Measurements from ENCODE around the gene KIF6. TPM values are rescaled to one million over a fixed set of nuclear protein-coding genes. Genes with fewer than 3 reads are reported as not detected.
A peak's percentile ranks its signal among the peaks of the same experiment; 100 is the strongest.

Gene KIF6
- total RNA-seq, 2 experiments from 2014 or later, result not detected

GRCh38 chr6:39350723-39351505, 374.3 kb downstream of the KIF6 start:
- H3K27ac Mint-ChIP-seq, result no peak overlapping the region
- no peak overlapping the region for H3K4me3 Mint-ChIP-seq
- no peaks in the 10 kb centered on the region for H3K27me3 Mint-ChIP-seq
- H3K9me3 Mint-ChIP-seq, result no peaks in the 10 kb centered on the region
- CTCF ChIA-PET, result interaction anchor here (0.6 kb wide), 1 partner anchor 42 kb away, joined by 4 read pairs; no protein-coding TSS in a partner anchor
- DNase-seq, result no peak
- H3K36me3 Mint-ChIP-seq (ENCODE audit: low read depth), result no peaks in the 10 kb centered on the region
- POLR2A ChIA-PET, result no interaction called here
- no peaks in the 10 kb centered on the region for H3K4me1 Mint-ChIP-seq

- ChIA-PET CTCF (no interaction called here), POLR2A (no interaction called here)
- peaks cover 2% of the 10 kb centered on the region for H3K27me3 Mint-ChIP-seq
- H3K9me3 Mint-ChIP-seq, result no peaks in the 10 kb centered on the region
- DNase-seq, result no peak
- H3K27ac Mint-ChIP-seq, result no peak overlapping the region
- no peak overlapping the region for H3K4me3 Mint-ChIP-seq
- no peaks in the 10 kb centered on the region for H3K4me1 Mint-ChIP-seq
- H3K36me3 Mint-ChIP-seq (ENCODE audit: low read depth), result no peaks in the 10 kb centered on the region
Observed at GRCh38 chr6:39348740-39349139, 376.5 kb downstream of the KIF6 start.

GRCh38 chr6:39347906-39348585, 377.2 kb downstream of the KIF6 start:
- Mint-ChIP-seq H3K27ac (no peak overlapping the region), H3K4me3 (no peak overlapping the region), H3K9me3 (no peaks in the 10 kb centered on the region), H3K4me1 (peaks cover 2% of the 10 kb centered on the region), H3K27me3 (peaks cover 2% of the 10 kb centered on the region), H3K36me3 (ENCODE audit: low read depth) (no peaks in the 10 kb centered on the region)
- ChIA-PET POLR2A (no interaction called here), CTCF (interaction anchor here (1.0 to 1.5 kb wide), 2 partner anchors 16 to 264 kb away, joined by 3 read pairs; no protein-coding TSS in a partner anchor)
- DNase-seq, result peak; percentile 66

- POLR2A ChIA-PET, result no interaction called here
- Mint-ChIP-seq H3K4me1 (peaks cover 4% of the 10 kb centered on the region), H3K9me3 (no peaks in the 10 kb centered on the region), H3K27ac (no peak overlapping the region), H3K4me3 (no peak overlapping the region), H3K36me3 (ENCODE audit: low read depth) (no peaks in the 10 kb centered on the region), H3K27me3 (peaks cover 2% of the 10 kb centered on the region)
- DNase-seq, result no peak
- CTCF ChIA-PET, result interaction anchor here (0.8 to 1.5 kb wide), 3 partner anchors 14 to 265 kb away, joined by 3 read pairs; no protein-coding TSS in a partner anchor
Observed at GRCh38 chr6:39347206-39347605, 378.0 kb downstream of the KIF6 start.

GRCh38 chr6:39344821-39345280, 380.4 kb downstream of the KIF6 start:
- CTCF ChIA-PET, result no interaction called here
- Mint-ChIP-seq H3K36me3 (ENCODE audit: low read depth) (no peaks in the 10 kb centered on the region), H3K4me3 (no peak overlapping the region)

GRCh38 chr6:39343396-39343870, 381.8 kb downstream of the KIF6 start:
- CTCF ChIA-PET, result interaction anchor here (1.7 kb wide), 1 partner anchor 41 kb away, joined by 4 read pairs; no protein-coding TSS in a partner anchor
- Mint-ChIP-seq H3K9me3 (no peaks in the 10 kb centered on the region), H3K27ac (no peak overlapping the region), H3K27me3 (peaks cover 12% of the 10 kb centered on the region), H3K36me3 (ENCODE audit: low read depth) (no peaks in the 10 kb centered on the region), H3K4me1 (peaks cover 4% of the 10 kb centered on the region), H3K4me3 (no peak overlapping the region)
- no peak for DNase-seq
- POLR2A ChIA-PET, result no interaction called here

More at GRCh38 chr6:39344821-39345280, 380.4 kb downstream of the KIF6 start:
- no peak overlapping the region for H3K27ac Mint-ChIP-seq
- H3K27me3 Mint-ChIP-seq, result peaks cover 2% of the 10 kb centered on the region
- no peaks in the 10 kb centered on the region for H3K9me3 Mint-ChIP-seq
- peaks cover 4% of the 10 kb centered on the region for H3K4me1 Mint-ChIP-seq
- DNase-seq, result no peak
- POLR2A ChIA-PET, result no interaction called here

- Mint-ChIP-seq H3K9me3 (no peaks in the 10 kb centered on the region), H3K4me1 (peaks cover 4% of the 10 kb centered on the region), H3K4me3 (no peak overlapping the region), H3K27me3 (peaks cover 18% of the 10 kb centered on the region), H3K36me3 (ENCODE audit: low read depth) (no peaks in the 10 kb centered on the region), H3K27ac (no peak overlapping the region)
- POLR2A ChIA-PET, result no interaction called here
- no peak for DNase-seq
- CTCF ChIA-PET, result interaction anchor here (1.7 kb wide), 1 partner anchor 40 kb away, joined by 4 read pairs; no protein-coding TSS in a partner anchor
Observed at GRCh38 chr6:39342692-39343395, 382.4 kb downstream of the KIF6 start.

GRCh38 chr6:39341937-39342336, 383.3 kb downstream of the KIF6 start:
- H3K36me3 Mint-ChIP-seq (ENCODE audit: low read depth), result no peaks in the 10 kb centered on the region
- H3K27ac Mint-ChIP-seq, result no peak overlapping the region
- H3K27me3 Mint-ChIP-seq, result peaks cover 22% of the 10 kb centered on the region
- H3K9me3 Mint-ChIP-seq, result no peaks in the 10 kb centered on the region
- peaks cover 4% of the 10 kb centered on the region for H3K4me1 Mint-ChIP-seq
- POLR2A ChIA-PET, result no interaction called here
- DNase-seq, result no peak
- no peak overlapping the region for H3K4me3 Mint-ChIP-seq
- CTCF ChIA-PET, result interaction anchor here (1.7 kb wide), 1 partner anchor 39 kb away, joined by 4 read pairs; no protein-coding TSS in a partner anchor

- Mint-ChIP-seq H3K36me3 (ENCODE audit: low read depth) (no peaks in the 10 kb centered on the region), H3K4me3 (no peak overlapping the region), H3K27me3 (peaks cover 22% of the 10 kb centered on the region), H3K4me1 (peaks cover 10% of the 10 kb centered on the region), H3K9me3 (no peaks in the 10 kb centered on the region), H3K27ac (no peak overlapping the region)
- POLR2A ChIA-PET, result no interaction called here
- CTCF ChIA-PET, result no interaction called here
- no peak for DNase-seq
Observed at GRCh38 chr6:39341352-39341751, 383.9 kb downstream of the KIF6 start.

- Mint-ChIP-seq H3K27ac (no peak overlapping the region), H3K9me3 (no peaks in the 10 kb centered on the region), H3K36me3 (ENCODE audit: low read depth) (no peaks in the 10 kb centered on the region), H3K27me3 (peaks cover 23% of the 10 kb centered on the region), H3K4me3 (no peak overlapping the region), H3K4me1 (peaks cover 17% of the 10 kb centered on the region)
- ChIA-PET POLR2A (interaction anchor here (0.6 kb wide), 1 partner anchor 799 kb away, joined by 3 read pairs; no protein-coding TSS in a partner anchor), CTCF (interaction anchor here (1.4 kb wide), 1 partner anchor 37 kb away, joined by 3 read pairs; no protein-coding TSS in a partner anchor)
- DNase-seq, result no peak
Observed at GRCh38 chr6:39339868-39340550, 385.2 kb downstream of the KIF6 start.

- peaks cover 26% of the 10 kb centered on the region for H3K27me3 Mint-ChIP-seq
- POLR2A ChIA-PET, result no interaction called here
Observed at GRCh38 chr6:39339096-39339867, 385.9 kb downstream of the KIF6 start.

GRCh38 chr6:39338397-39338796, 386.8 kb downstream of the KIF6 start:
- no peak for DNase-seq
- CTCF ChIA-PET, result interaction anchor here (1.4 kb wide), 1 partner anchor 36 kb away, joined by 3 read pairs; no protein-coding TSS in a partner anchor
- Mint-ChIP-seq H3K9me3 (no peaks in the 10 kb centered on the region), H3K4me1 (peaks cover 17% of the 10 kb centered on the region), H3K4me3 (no peak overlapping the region), H3K27me3 (peaks cover 26% of the 10 kb centered on the region), H3K27ac (no peak overlapping the region), H3K36me3 (ENCODE audit: low read depth) (no peaks in the 10 kb centered on the region)
- POLR2A ChIA-PET, result no interaction called here

More at GRCh38 chr6:39339096-39339867, 385.9 kb downstream of the KIF6 start:
- H3K36me3 Mint-ChIP-seq (ENCODE audit: low read depth), result no peaks in the 10 kb centered on the region
- H3K4me1 Mint-ChIP-seq, result peaks cover 17% of the 10 kb centered on the region
- CTCF ChIA-PET, result interaction anchor here (1.4 kb wide), 1 partner anchor 36 kb away, joined by 3 read pairs; no protein-coding TSS in a partner anchor
- no peak overlapping the region for H3K4me3 Mint-ChIP-seq
- DNase-seq, result no peak
- no peak overlapping the region for H3K27ac Mint-ChIP-seq
- H3K9me3 Mint-ChIP-seq, result no peaks in the 10 kb centered on the region

All from activated CD4-positive, alpha-beta memory T cell treated with anti-CD3 and anti-CD28 coated beads, Interleukin-2, amount 10 ng/mL, durations not matched to agents 7 days and 5 days (primary cell).